GM13977 (cell line): ENCODE results near the gene SENP1.
A peak's percentile ranks its signal among the peaks of the same experiment; 100 is the strongest.

Experiments
- DNase-seq: peaks from one replicate; pipeline ENCODE4 v3.0.0; 2012; ENCODE audit warnings: low spot score
- CTCF ChIP-seq: IDR thresholded peaks from 2 replicates; pipeline ENCODE4 v1.5.1; 2012; ENCODE audit warnings: mild to moderate bottlenecking, control low read depth; ENCODE audit not compliant: insufficient read depth; ENCODE audit errors: extremely low read depth, missing control alignments
- in situ Hi-C: fragments of 300-500 bp; cut with MboI; formaldehyde crosslinking; loops from one replicate; pipeline ENCODE4 v1.12.0; 2022; ENCODE audit warnings: low sequenced_read_pairs, low pct_unique_long_range_greater_than_20kb, mixed read lengths, inconsistent platforms; ENCODE audit not compliant: unreplicated experiment

SENP1 gene

GRCh38 chr12:48092611-48093010, 13.3 kb downstream of the SENP1 start:
- in situ Hi-C loops, result no loop called here
- no peak for TF ChIP-seq CTCF
- DNase-seq, result no peak

DNA sequence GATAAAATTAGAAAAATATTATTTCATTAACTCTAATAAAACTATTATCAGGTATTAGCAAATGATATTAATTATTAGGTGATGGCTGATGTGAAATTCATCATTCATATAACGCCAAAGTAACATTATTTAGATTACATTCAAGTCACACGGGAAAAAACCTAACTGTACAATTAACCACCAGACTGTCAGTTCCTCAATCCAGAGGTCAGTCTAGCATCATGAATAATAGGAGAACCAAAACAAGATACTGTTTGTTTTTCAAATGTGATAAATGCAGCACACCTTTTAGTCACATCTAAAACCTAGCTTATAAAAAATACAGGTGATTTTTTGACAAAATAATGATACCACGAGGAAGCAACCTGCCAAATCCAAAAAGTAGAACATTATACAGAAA, 19.6 kb downstream of the SENP1 start:
- no peak for TF ChIP-seq CTCF
- in situ Hi-C loops, result no loop called here
- DNase-seq, result no peak

DNA sequence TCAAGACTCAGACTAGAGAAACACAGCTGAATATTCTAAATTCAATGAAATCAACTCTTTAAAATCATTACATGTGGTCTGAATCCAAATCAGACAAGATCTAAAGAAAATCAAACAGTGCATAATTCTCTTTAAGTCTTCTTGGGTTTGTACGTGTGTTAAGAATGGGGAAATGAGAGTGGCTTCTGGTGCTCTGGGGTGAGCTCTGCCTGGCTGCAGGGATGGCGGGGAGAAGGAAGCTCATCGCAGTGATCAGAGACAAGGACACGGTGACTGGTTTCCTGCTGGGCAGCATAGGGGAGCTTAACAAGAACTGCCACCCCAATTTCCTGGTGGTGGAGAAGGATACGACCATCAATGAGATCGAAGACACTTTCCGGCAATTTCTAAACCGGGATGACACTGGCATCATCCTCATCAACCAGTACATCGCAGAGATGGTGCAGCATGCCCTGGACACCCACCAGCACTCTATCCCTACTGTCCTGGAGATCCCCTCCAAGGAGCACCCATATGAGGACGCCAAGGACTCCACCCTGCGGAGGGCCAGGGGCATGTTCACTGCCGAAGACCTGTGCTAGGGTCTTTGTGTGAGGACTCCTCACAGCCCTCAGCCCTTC, 20.9 kb downstream of the SENP1 start:
- TF ChIP-seq CTCF, result no peak

GRCh38 chr12:48084066-48084465, 21.8 kb downstream of the SENP1 start:
- in situ Hi-C loops, result no loop called here
- DNase-seq, result no peak
- peak; percentile 9 for TF ChIP-seq CTCF

More for the DNA sequence above, 20.9 kb downstream of the SENP1 start:
- no peak for DNase-seq
- in situ Hi-C loops, result no loop called here

GRCh38 chr12:48080821-48081220, 25.1 kb downstream of the SENP1 start:
- TF ChIP-seq CTCF, result no peak
- DNase-seq, result no peak
- in situ Hi-C loops, result no loop called here

- in situ Hi-C loops, result no loop called here
- no peak for DNase-seq
- TF ChIP-seq CTCF, result no peak
Observed at GRCh38 chr12:48080285-48080684, 25.6 kb downstream of the SENP1 start.

GRCh38 chr12:48078901-48079300, 27.0 kb downstream of the SENP1 start:
- in situ Hi-C loops, result no loop called here
- no peak for TF ChIP-seq CTCF
- no peak for DNase-seq
